ENCODE data around the gene TMEM192.
"Not testable (repeated sequence)": the region's sequence is repeated elsewhere in the genome, so short reads cannot be mapped to it uniquely, and the experiment has no call there.

The TMEM192 gene

GRCh38 chr4:165048170-165048569 is 64.5 kb downstream of the TMEM192 start:
- no peak for TF ChIP-seq CTCF (IDR thresholded peaks at IDR 0.05; ENCODE audit: insufficient read depth, missing control alignments)
- DNase-seq (ENCODE audit: insufficient read length, low spot score) (no peak), FAIRE-seq (no peak)

- no peak for TF ChIP-seq CTCF (IDR thresholded peaks at IDR 0.05; ENCODE audit: insufficient read depth, missing control alignments)
- FAIRE-seq (no peak), DNase-seq (ENCODE audit: insufficient read length, low spot score) (no peak)
These were observed 81.0 kb downstream of the TMEM192 start, which contains the start of gene TRIM60 for GRCh38 chr4:165031436-165032211. TSS of gene TRIM60 (plus strand) at chr4:165031999. CDS start at chr4:165040073, 8,074 bp downstream.

- DNase-seq (ENCODE audit: insufficient read length, low spot score) (no peak), FAIRE-seq (no peak)
- TF ChIP-seq CTCF (IDR thresholded peaks at IDR 0.05; ENCODE audit: insufficient read depth, missing control alignments) = no peak
These were observed 84.8 kb downstream of the TMEM192 start for GRCh38 chr4:165027762-165028402.

GRCh38 chr4:165025782-165026181 is 86.9 kb downstream of the TMEM192 start:
- DNase-seq (ENCODE audit: insufficient read length, low spot score); FAIRE-seq: not testable (repeated sequence)

All from D721Med (cell line).